Activated T-cell treated with anti-CD3 and anti-CD28 coated beads for 1 hour (primary cell): ENCODE results near the gene TLE3.
A peak's percentile ranks its signal among the peaks of the same experiment; 100 is the strongest.

ENCODE experiments used
- DNase-seq: peaks from one replicate; pipeline ENCODE4 v3.0.0-alpha.2; 2020; ENCODE audit warnings: low read depth

The TLE3 gene

DNA sequence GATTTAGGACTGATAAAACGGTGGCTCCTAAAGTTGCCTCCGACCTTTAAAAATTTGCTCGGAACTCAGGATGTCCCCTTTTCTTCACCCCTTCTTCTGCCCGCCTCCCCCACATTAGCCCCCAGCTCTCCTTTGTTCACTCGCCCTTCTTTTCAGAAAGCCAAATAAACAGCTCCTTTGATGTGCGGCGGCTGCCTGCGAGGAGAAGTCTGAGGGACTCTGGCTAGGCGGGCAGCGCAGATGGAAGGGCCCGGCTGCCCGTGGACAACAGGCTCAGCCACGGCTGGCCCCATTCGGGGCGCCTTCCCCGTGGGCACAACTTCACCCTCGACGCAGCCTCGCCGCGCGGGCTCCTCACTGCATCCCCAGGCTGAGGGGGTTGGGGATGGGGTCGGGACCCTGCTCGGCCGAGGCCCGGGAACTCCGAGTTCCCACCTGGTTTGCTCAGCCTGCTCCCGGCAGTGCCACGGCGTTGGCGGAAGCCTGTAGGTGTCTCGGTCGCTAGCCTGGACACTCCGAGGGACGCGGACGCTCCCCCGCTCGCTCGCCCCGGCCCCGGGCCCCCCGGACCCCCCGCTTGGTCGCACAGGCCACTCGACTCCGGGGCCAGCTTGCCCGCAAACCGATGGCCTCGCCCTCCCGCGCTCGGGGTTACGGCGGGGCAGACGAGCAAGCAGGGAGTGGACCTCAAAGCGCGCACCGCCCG is 897 bp upstream of the TLE3 start:
- peak; percentile 23 for DNase-seq

GRCh38 chr15:70098153-70098460 is 390 bp upstream of the TLE3 start:
- no peak for DNase-seq

- no peak for DNase-seq
Measured at GRCh38 chr15:70097063-70097320, 725 bp downstream of the TLE3 start.

DNA sequence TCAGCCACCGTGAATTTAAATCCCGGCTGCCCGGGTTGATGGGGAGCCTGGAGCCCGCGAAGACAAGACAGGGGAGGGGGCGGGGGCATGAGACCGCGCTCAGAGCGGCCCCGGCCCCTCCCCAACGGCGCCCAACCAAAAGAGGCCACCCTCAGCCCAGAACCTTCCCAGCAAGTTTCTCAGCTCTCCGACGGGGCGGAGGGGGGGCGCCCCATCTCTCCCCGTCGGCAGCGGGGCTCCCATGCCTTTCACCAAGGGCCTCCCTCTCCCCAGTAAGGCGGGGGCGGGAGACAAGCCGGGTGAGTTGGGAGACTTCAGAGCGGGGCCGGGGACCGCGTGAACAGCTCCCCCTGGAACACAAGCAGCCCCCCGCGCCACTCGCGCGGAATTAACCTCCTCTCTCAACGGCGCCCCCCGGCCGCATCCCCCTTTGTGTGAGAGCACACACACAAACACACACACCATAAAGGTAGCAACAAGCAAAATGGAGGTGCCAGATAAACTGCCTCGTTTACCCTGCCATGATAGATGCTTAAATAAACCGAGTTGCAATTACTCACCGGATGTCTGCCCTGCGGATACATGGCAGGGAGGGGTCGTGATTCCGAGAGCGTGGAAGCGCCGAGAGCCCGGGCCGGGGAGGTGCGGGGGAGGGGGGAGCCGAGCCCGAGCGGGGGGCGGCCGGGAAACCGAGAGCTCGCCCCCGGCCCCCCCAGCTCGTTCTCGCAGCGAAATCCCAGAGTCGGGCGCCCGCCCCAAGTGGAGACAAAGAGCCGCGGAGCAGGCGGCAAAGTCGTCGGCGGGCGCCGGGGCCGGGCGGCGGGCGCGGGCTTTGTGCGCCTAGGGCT is 1.3 kb downstream of the TLE3 start:
- DNase-seq, result peak; percentile 28

DNA sequence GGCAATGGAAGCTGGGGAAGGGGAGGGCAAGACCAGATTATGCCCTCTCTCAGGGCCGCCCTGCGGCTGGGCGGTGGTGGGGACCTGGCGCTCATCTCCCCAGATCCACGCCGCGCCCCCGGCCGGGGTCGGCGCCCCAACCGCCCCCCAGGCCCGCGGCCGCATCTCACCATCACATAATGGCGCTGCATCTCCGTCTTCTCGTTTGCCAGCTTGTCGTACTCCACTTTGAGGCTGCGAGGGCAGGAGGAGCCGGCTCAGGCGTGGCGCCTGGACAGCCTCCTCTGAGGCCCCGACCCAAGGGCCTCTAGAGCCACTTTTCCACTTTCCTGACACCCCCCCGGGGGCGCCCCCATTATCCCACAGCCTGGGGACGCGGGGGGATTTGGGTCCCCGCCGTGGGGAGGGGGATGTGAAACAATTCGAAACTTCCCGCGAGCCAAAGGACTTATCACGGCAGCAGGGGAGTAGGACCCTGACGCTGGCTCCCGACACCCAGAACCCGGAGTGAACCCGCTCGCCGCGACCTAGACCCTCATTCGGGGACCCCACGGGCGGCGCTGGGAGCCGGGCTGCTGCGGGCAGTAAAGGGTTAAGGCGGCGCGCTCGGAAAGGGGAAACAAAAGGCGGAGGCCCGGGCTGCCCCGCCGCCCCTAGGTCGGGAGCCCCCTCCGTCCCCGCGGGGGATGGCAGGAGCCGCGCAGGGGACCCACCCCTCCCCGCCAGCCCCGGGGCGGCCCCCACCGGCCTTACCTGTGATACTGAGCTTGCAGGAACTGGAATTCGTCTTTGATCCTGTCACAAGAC is 2.1 kb downstream of the TLE3 start:
- DNase-seq, result peak; percentile 36

DNA sequence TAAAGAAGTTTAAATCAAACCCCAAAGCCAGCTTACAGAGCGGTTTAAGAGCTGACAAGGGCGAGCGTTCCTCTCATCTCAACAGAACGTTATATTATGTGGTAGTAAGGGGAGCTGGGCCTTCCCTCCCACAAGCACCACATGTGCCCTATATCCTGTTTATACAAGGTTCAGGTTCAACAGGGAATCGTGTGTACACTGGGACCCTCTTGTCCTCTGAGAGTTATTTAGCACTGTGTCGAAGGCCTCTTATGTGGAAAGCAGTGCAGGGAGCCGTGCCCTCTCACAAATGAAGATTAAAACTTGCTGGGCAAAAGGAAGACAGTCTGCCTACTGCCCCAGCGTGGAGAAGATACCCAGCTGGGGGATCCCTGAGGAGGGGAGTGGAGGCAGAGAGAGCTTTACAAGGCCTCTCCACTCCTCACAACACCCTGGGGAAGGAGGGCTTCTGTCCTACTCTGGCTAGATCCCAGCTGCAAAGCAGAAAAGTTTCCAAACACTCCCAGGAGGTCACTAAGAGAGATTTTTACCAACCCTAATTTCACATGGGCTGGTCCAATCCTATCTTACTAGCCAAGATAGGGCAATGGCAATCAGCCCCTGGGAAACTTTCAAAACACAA is 2.9 kb downstream of the TLE3 start:
- no peak for DNase-seq

DNA sequence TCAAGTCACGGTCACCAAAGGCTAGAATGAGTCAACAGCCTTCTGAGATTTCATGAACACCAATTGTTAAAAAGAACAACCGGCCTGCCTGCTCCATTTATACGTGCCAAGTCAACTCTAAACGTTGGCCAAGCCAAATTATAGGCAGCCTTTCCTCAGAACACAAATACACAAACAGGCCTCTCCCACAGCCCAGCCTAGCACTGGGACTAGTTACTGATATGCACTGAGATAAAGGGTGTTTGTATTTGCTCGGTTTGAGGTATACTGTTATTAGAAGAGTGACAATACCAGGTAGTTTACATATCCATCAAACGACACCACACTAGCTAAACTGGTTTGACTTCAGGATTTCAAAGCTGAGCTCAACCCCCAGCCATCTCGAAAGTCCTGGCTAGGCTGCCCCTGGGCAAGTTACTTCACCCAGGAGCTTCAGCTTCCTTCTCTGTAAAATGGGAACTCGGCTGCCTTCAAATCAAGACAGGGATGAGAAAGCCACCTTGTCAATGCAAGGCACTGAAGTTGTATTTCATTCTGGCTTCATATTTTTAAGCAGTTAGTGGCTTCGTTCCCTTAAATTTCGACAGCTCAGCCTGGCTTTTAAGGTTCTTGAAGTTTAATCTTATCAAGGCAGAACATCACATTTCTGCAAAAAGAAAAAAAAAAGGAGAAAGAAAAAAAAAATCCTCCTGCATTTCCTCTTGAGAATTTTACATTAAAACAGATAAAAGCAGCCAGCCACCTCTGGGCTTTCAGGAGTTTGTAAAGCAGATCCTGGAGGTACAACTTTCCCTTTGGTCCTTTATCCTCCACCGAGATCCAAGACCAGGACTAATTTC is 4.0 kb downstream of the TLE3 start:
- DNase-seq, result no peak

- no peak for DNase-seq
Measured at GRCh38 chr15:70093070-70093469, 4.6 kb downstream of the TLE3 start.

GRCh38 chr15:70092464-70093027 is 5.2 kb downstream of the TLE3 start:
- DNase-seq, result no peak

DNA sequence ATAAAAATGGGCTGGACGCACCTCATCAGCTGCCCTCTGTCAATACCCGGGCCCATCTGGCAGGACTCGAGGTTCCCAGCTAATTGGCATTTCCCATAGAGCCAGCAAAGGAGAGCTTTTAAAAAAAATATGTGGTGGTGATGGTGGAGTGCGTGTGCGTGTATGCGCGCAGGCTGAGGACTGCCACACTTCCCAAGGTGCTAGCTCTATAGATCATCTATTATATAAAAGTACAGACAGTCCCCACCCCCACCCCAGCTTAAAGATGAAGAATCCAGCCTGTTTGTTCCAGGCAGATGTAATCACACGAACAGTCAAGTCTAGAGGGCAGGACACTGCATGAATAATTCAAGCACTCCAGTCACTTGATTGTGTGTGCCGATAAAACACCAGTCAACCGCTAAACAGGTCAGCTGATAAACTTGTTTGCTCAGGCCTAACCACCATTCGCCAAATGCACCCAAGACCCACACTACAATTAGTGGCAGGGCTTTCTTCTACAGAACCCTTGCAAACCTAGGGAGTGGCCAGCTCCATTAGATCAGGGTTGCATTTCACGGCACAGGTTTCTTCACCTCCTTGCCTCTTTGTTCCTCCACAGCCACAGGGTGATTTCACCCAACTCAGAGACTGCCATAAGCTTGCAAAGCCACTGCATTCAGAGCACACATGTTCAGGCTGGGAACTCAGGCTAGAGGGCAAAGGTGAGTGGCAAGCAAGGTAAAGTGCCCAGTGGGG is 5.8 kb downstream of the TLE3 start:
- DNase-seq, result no peak

DNA sequence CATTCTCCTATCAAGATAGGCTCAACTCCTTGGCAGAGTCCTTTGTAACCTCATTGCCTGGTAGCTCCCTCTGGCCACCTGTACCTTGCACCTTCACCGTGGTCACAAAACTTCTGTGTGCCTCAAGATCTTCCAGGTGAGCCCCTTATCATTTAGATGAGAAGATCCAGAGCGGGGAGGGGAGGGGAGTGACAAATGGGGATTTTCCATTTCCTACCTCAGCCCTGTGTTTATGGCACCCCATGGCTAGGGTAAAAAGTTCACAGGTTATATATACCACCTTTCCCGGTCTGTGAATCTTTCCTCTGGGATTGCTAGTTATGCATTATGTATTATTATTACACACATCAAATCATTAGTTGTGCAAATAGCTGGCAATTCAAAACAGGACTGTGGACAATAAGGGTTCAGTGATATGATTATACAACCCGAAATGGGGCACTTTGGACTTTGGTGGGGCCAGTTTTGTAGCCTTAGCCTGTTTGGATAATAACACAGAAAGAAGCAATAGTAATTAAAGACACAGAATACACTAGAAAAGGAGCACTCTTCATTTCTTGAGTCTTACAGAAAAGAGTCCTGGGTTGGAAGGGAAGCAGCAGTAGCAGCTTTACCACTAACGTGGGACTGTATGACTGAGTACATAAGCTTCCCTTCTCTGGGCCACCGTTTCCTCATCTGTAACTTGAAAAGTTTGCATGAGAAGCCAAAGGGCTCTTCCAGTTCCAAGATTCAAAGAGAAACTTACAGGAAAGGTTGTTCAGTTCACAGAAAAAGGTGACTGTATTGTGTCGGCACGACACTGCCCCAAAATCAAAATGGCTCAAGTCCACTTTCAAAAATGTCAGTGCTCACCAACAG is 7.1 kb downstream of the TLE3 start:
- DNase-seq, result no peak

DNA sequence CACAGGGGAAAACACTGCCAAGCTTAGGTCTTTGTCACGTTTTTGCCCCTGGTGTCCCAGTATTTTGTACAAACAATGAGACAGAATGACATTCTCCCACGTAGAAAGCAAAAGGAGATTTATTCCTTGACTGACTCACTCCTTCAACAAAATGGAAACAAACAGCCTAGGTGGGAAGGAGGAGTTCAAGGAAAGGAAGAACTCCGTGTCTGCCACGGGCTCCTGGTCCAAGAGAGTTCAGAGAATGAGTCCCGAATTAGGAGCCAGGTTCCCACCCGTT is 8.1 kb downstream of the TLE3 start:
- no peak for DNase-seq

GRCh38 chr15:70088887-70089691 is 8.6 kb downstream of the TLE3 start:
- no peak for DNase-seq

DNA sequence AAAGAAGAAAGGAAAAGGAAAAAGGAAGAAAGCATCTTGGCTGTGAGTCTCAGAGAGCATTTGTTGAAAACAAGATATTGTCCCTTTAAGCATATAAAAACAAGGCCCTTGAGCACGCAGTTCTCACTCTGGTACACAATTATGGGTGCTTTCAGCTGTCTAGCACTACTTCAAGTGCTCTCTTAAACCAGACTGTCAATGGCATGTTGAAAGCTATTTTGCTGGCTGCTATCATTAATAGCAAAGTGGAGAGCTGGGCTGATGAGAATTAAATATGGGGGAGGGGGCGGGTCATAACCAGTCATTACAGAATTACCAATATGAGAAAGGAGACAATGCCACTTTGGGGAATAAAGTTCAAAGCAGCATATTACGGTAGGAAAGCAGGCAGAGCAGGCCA is 9.3 kb downstream of the TLE3 start:
- no peak for DNase-seq

DNA sequence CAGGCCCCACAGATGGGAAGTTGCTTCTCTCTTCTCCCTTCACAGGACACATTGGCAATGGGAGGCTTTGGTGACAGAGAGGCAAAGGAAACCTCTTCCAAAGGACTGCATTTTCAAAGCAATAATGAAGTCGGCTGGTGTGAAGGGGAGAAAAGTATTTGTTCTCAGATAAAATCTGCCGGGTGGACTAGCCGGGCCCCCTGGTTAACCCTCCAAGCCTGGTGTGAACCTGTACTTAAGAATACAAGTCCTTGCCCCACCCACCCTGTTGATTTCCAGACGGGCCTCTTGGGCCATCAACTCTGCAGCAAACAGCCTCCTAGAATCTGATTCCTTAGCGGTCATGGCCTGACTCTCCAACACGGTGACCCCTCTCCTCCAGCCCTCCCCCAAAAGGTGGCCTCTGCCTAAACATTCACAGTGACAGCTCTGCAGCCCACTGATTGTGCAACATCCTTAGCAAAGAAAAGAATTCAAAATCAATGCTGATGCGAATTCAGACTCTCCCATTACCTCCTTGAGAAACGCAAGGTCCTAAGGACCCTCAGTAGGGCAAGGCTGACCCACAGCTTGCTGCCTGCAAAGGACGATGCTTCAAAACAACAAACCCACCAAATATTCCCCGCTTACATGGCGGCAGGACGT is 9.9 kb downstream of the TLE3 start:
- no peak for DNase-seq

DNA sequence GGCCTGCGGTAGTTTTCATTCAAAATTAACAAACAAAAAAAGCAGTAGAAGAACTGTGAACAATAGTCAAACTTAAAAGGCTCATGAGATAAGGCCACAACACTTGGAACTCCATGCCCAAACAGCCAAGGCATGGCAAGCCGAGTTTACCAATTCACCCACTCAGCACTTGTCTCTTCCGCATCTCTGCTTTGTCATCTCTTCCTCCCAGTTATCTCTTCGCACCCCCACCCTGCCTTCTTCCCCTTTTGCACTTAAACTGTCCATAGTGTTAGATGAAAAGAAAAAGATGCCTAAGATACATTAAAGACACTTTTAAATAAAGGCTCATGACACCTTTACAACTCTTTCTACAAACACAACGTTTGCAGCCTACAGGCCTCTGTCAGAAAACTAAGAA is 11.1 kb downstream of the TLE3 start:
- DNase-seq, result no peak

DNA sequence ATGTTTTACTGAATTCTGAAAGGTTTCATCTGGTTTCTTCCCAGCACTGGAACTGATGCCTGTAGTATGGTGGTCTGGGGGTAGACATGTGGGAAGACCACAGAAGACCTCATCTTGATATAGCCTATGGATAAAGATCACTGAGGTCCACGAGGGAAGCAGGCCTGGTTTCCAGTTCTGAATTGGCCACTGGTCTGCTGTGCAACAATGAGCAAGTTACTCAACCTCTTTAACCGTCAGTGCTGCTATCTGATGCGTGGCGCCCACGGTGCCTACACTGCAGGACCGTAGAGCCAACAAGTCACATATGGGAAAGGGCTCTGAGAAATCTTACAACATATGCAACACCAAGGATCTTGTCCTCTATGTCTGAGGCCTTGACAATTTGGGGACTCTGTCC is 13.3 kb downstream of the TLE3 start:
- no peak for DNase-seq

- DNase-seq, result no peak
Measured at GRCh38 chr15:70083946-70084345, 13.8 kb downstream of the TLE3 start.

DNA sequence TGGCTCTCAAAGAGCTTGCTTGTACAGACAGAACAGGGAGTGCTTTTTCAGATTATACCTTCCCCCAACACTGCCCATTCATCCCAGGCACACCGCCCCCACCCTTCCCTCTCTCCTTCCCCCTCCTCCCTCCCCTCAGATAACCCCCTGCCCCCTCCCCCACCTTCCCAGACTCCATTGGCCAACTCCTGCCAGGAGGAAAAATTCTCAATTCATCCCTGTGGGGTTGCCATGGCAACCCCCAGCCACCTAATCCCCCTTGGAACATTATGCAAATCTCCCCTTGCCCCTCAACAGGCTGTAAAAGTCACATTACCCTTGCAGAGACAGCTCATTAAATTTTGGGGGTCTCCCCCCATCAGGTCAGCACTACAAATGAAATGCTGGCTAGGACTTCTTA is 14.3 kb downstream of the TLE3 start:
- DNase-seq, result no peak
